HG03571 (cell line): ENCODE data around the gene RSRP1.

Experiments used
- ATAC-seq: cut with Tn5 transposase; IDR thresholded peaks from one replicate; pipeline ENCODE4 v1.9.1; 2021; ENCODE audit not compliant: unreplicated experiment

The RSRP1 gene

DNA sequence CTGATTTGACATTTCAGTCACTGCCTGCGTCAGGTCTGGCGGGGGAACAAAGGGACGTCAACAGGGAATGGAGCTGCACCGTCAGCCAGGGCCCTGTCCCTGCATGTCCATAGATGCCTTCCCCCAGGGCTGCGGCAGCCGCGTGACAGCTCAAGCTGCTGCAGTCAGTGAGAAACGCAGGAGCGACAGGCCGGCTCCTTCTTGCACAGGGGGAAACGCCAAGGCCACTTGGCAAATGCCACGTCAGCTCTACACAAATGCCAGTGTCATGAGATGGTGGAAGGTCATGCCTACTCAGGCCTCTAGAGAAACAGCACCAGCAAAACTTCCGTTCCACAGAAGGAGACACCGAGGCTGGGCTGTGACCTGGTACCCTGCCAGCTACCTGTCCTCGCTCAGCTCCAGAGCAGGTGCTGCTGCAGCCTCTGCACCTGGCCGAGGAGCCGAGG, 52.7 kb downstream of the RSRP1 start:
- no peak for ATAC-seq

- ATAC-seq: no peak
Measured at GRCh38 chr1:25194054-25194453, 53.2 kb downstream of the RSRP1 start.

- ATAC-seq: no peak
Measured at GRCh38 chr1:25193229-25193628, 54.0 kb downstream of the RSRP1 start.
